Naive thymus-derived CD4-positive, alpha-beta T cell (primary cell): ENCODE measurements around the gene IRAK3. TPM values are rescaled to one million over a fixed set of nuclear protein-coding genes. Genes with fewer than 3 reads are reported as not detected.

Experiments used
- ATAC-seq: fragments of 150-1000 bp; cut with Tn5 transposase; 2 replicates; pipeline ENCODE4 v1.10.0; 2021; ENCODE audit warnings: mild to moderate bottlenecking, moderate library complexity
- CTCF ChIA-PET: fragments of 350-600 bp; sonication (Branson Sonifier 250); formaldehyde crosslinking; loops from one replicate; lab custom pipeline; 2021; ENCODE audit warnings: antibody characterized with exemption; lab: Charles Lee
- POLR2A ChIA-PET: fragments of 350-600 bp; sonication (Branson Sonifier 250); formaldehyde crosslinking; loops from one replicate; lab custom pipeline; 2021; ENCODE audit warnings: antibody characterized with exemption, inconsistent platforms; lab: Charles Lee
- DNase-seq, 9 donors: peaks; one replicate each; pipeline versions ENCODE4 v3.0.0 to v3.0.0-alpha.2; 2020 to 2022; ENCODE audit warnings: mixed read lengths in 1 of 9
- H3K27ac ChIP-seq: one replicate; pipeline ENCODE4 v1.7.0; 2013; ENCODE audit warnings: mild to moderate bottlenecking, low read depth, low read length, moderate library complexity
- H3K27me3 ChIP-seq, 2 donors: one replicate each; pipeline ENCODE4 v1.7.0; 2013; ENCODE audit warnings: low read length in 2 of 2, mild to moderate bottlenecking in 2 of 2, moderate library complexity in 2 of 2; ENCODE audit not compliant: control insufficient read depth in 2 of 2, insufficient read depth in 2 of 2
- H3K36me3 ChIP-seq, 3 experiments: 1 replicate in 2 of 3; 2 replicates in 1 of 3; pipeline ENCODE4 v1.7.0; 2013; ENCODE audit warnings: low read length in 3 of 3, mild to moderate bottlenecking in 3 of 3, moderate library complexity in 1 of 3; ENCODE audit not compliant: insufficient read depth in 3 of 3, control insufficient read depth in 2 of 3
- H3K4me1 ChIP-seq, 2 donors: one replicate each; pipeline ENCODE4 v1.7.0; 2013; ENCODE audit warnings: low read length in 2 of 2, mild to moderate bottlenecking in 2 of 2, moderate library complexity in 1 of 2; ENCODE audit not compliant: control insufficient read depth in 2 of 2, insufficient read depth in 2 of 2
- H3K4me3 ChIP-seq: 2 replicates; pipeline ENCODE4 v1.7.0; 2013; ENCODE audit warnings: mild to moderate bottlenecking, low read length
- H3K9me3 ChIP-seq, 3 experiments: 1 replicate in 2 of 3; 2 replicates in 1 of 3; pipeline ENCODE4 v1.7.0; 2013; ENCODE audit warnings: low read length in 3 of 3; ENCODE audit not compliant: control insufficient read depth in 2 of 3
- H3K27ac Mint-ChIP-seq, 9 donors: one replicate each; pipeline ENCODE4 v1.8.0; 2020 to 2022; ENCODE audit warnings: mixed read lengths in 9 of 9, mild to moderate bottlenecking in 8 of 9, moderate library complexity in 5 of 9, inconsistent platforms in 2 of 9
- H3K27me3 Mint-ChIP-seq, 5 donors: one replicate each; pipeline ENCODE4 v1.8.0; 2021 to 2022; ENCODE audit warnings: mixed read lengths in 5 of 5, mild to moderate bottlenecking in 1 of 5
- H3K36me3 Mint-ChIP-seq, 5 donors: one replicate each; pipeline ENCODE4 v1.8.0; 2020 to 2022; ENCODE audit warnings: mixed read lengths in 5 of 5, mild to moderate bottlenecking in 3 of 5, inconsistent platforms in 1 of 5
- H3K4me1 Mint-ChIP-seq, 7 donors: one replicate each; pipeline ENCODE4 v1.8.0; 2020 to 2022; ENCODE audit warnings: mixed read lengths in 7 of 7, mild to moderate bottlenecking in 3 of 7, inconsistent platforms in 1 of 7
- H3K4me3 Mint-ChIP-seq, 10 donors: one replicate each; pipeline ENCODE4 v1.8.0; 2020 to 2022; ENCODE audit warnings: mild to moderate bottlenecking in 10 of 10, mixed read lengths in 10 of 10, moderate library complexity in 6 of 10, inconsistent platforms in 2 of 10
- H3K9me3 Mint-ChIP-seq, 11 donors: one replicate each; pipeline ENCODE4 v1.8.0; 2020 to 2022; ENCODE audit warnings: mixed read lengths in 11 of 11, mild to moderate bottlenecking in 4 of 11, inconsistent platforms in 1 of 11, moderate library complexity in 1 of 11
- intact Hi-C, 2 donors: fragments of 100-400 bp; cut with micrococcal nuclease; formaldehyde crosslinking; loops; one replicate each; pipeline ENCODE4 v1.15.1; 2023
- polyA plus RNA-seq, 2 donors: library from polyadenylated mRNA; unstranded; fragments of 300-500 nt; fragmentation: Illumina TruSeq; gene quantifications; one replicate each; pipeline ENCODE4 v1.2.3, GENCODE V29; 2021
- total RNA-seq, 6 experiments: library from RNA in 5 of 6; stranded (reverse) in 5 of 6; gene quantifications; 1 replicate in 5 of 6; 2 replicates in 1 of 6; pipeline ENCODE4 v1.2.3 and lab custom pipeline; 2021 to 2026

IRAK3 gene
- total and polyA plus RNA-seq, 7 experiments from 2014 or later = 0.19 to 28.8 (median 1.9) TPM; not detected in 2

GRCh38 chr12:66268562-66268961 lies 79.5 kb downstream of the IRAK3 start:
- DNase-seq (peak in 2 of 9 donors; percentile 4 to 16), ATAC-seq (peak; percentile 74)
- Histone ChIP-seq H3K36me3 (no peaks in the 10 kb centered on the region), H3K4me3 (no peak overlapping the region), H3K27me3 (no peaks in the 10 kb centered on the region), H3K27ac (peak overlapping the region; percentile 34), H3K4me1 (peaks cover 0 to 13% of the 10 kb centered on the region in 2 donors), H3K9me3 (no peaks in the 10 kb centered on the region)
- H3K4me3 Mint-ChIP-seq = no peak overlapping the region
- POLR2A ChIA-PET = no interaction called here
- H3K9me3 Mint-ChIP-seq = no peaks in the 10 kb centered on the region
- H3K4me1 Mint-ChIP-seq = peaks cover 4 to 20% (median 9%) of the 10 kb centered on the region in 7 donors
- CTCF ChIA-PET = interaction anchor here (0.6 to 4.9 kb wide), 5 partner anchors 18 to 139 kb away, joined by 4 to 54 read pairs (median 8); partner anchors contain the start of gene HELB
- peaks cover 0 to under 1% (median 0%) of the 10 kb centered on the region in 5 donors for H3K36me3 Mint-ChIP-seq
- intact Hi-C loops = loop anchor here (2.0 to 5.0 kb wide), 2 partner anchors 121 to 426 kb away; no protein-coding TSS in a partner anchor
- no peak overlapping the region for H3K27ac Mint-ChIP-seq
- peaks cover 0 to 8% (median 0%) of the 10 kb centered on the region in 5 donors for H3K27me3 Mint-ChIP-seq

- Histone ChIP-seq H3K4me1 (peaks cover 0 to 13% of the 10 kb centered on the region in 2 donors), H3K4me3 (no peak overlapping the region), H3K9me3 (no peaks in the 10 kb centered on the region), H3K27ac (no peak overlapping the region), H3K36me3 (no peaks in the 10 kb centered on the region), H3K27me3 (no peaks in the 10 kb centered on the region)
- Mint-ChIP-seq H3K36me3 (peaks cover 0 to 2% (median 0%) of the 10 kb centered on the region in 5 donors), H3K27ac (no peak overlapping the region), H3K4me3 (no peak overlapping the region), H3K4me1 (peaks cover 4 to 22% (median 9%) of the 10 kb centered on the region in 7 donors), H3K9me3 (no peaks in the 10 kb centered on the region), H3K27me3 (peaks cover 0 to 7% (median 0%) of the 10 kb centered on the region in 5 donors)
- ChIA-PET POLR2A (interaction anchor here (0.6 to 1.6 kb wide), 2 partner anchors 10 to 36 kb away, joined by 5 to 7 read pairs; no protein-coding TSS in a partner anchor), CTCF (interaction anchor here (0.6 to 4.9 kb wide), 16 partner anchors 14 to 592 kb away, joined by 3 to 54 read pairs (median 5); partner anchors contain the start of gene HELB)
- ATAC-seq (peak; percentile 20), DNase-seq (no peak)
- intact Hi-C loops = loop anchor here (1.0 to 5.0 kb wide), 6 partner anchors 19 to 592 kb away; partner anchors contain the start of gene HELB (in 1 of the 2)
Measured at GRCh38 chr12:66269142-66269541, 80.1 kb downstream of the IRAK3 start.

- peak overlapping the region in 1 of 9 donors; percentile 55 for H3K27ac Mint-ChIP-seq
- ChIA-PET CTCF (interaction anchor here (0.6 to 4.9 kb wide), 22 partner anchors 9 to 591 kb away, joined by 3 to 54 read pairs (median 5); partner anchors contain the start of gene HELB), POLR2A (interaction anchor here (0.6 to 1.8 kb wide), 10 partner anchors 9 to 139 kb away, joined by 3 to 11 read pairs (median 4); partner anchors contain the start of genes HELB and TMBIM4)
- no peak overlapping the region for H3K4me3 Mint-ChIP-seq
- no peaks in the 10 kb centered on the region for H3K36me3 ChIP-seq
- H3K27me3 Mint-ChIP-seq = no peaks in the 10 kb centered on the region
- H3K9me3 ChIP-seq = no peaks in the 10 kb centered on the region
- peaks cover 0 to 2% (median 0%) of the 10 kb centered on the region in 5 donors for H3K36me3 Mint-ChIP-seq
- no peak overlapping the region for H3K4me3 ChIP-seq
- no peak overlapping the region for H3K27ac ChIP-seq
- ATAC-seq (peak; percentile 72), DNase-seq (peak in 7 of 9 donors; percentile 20 to 62 (median 52))
- no peaks in the 10 kb centered on the region for H3K27me3 ChIP-seq
- peaks cover 6 to 22% (median 9%) of the 10 kb centered on the region in 7 donors for H3K4me1 Mint-ChIP-seq
- H3K4me1 ChIP-seq = peaks cover 0 to 13% of the 10 kb centered on the region in 2 donors
- intact Hi-C loops = loop anchor here (1.0 to 10.0 kb wide), 9 partner anchors 18 to 595 kb away; partner anchors contain the start of gene HELB (in 2 of the 2)
- H3K9me3 Mint-ChIP-seq = no peaks in the 10 kb centered on the region
Measured at GRCh38 chr12:66269757-66270383, 80.9 kb downstream of the IRAK3 start.

GRCh38 chr12:66270613-66271012 lies 81.6 kb downstream of the IRAK3 start:
- intact Hi-C loops = loop anchor here (1.0 to 10.0 kb wide), 4 partner anchors 18 to 594 kb away; partner anchors contain the start of gene HELB (in 1 of the 2)
- Histone ChIP-seq H3K4me1 (peaks cover 0 to 13% of the 10 kb centered on the region in 2 donors), H3K9me3 (no peaks in the 10 kb centered on the region), H3K27me3 (no peaks in the 10 kb centered on the region), H3K36me3 (no peaks in the 10 kb centered on the region), H3K4me3 (no peak overlapping the region), H3K27ac (no peak overlapping the region)
- CTCF ChIA-PET = interaction anchor here (0.6 to 4.9 kb wide), 15 partner anchors 8 to 423 kb away, joined by 3 to 54 read pairs (median 6); partner anchors contain the start of gene HELB
- H3K4me1 Mint-ChIP-seq = peaks cover 6 to 22% (median 9%) of the 10 kb centered on the region in 7 donors
- no peaks in the 10 kb centered on the region for H3K9me3 Mint-ChIP-seq
- DNase-seq = no peak
- H3K27me3 Mint-ChIP-seq = no peaks in the 10 kb centered on the region
- peaks cover 0 to 2% (median 0%) of the 10 kb centered on the region in 5 donors for H3K36me3 Mint-ChIP-seq
- H3K4me3 Mint-ChIP-seq = no peak overlapping the region
- H3K27ac Mint-ChIP-seq = no peak overlapping the region
- POLR2A ChIA-PET = interaction anchor here (1.3 to 1.8 kb wide), 6 partner anchors 8 to 138 kb away, joined by 3 to 11 read pairs (median 6); partner anchors contain the start of genes HELB and TMBIM4
- ATAC-seq = no peak

DNA sequence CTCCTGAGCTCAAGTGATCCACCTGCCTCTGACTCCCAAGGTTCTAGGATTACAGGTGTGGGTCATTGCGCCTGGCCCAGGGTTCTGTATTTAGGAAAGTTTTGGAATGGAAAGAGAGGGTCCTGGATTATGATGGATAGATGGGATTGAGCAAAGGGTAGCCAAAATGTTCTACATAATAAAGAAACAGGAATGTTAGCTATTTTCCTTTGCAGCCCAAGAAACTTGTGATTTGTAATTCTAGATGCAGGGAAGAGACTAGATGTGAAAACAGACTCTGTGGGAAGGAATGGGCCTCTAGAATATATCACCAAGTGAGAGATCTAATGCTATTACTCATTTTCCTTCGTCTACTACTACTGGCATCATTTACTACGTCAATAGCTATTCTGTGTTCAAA lies 83.6 kb downstream of the IRAK3 start:
- Histone ChIP-seq H3K4me1 (peaks cover 0 to 13% of the 10 kb centered on the region in 2 donors), H3K9me3 (no peaks in the 10 kb centered on the region), H3K4me3 (no peak overlapping the region), H3K36me3 (no peaks in the 10 kb centered on the region), H3K27ac (no peak overlapping the region), H3K27me3 (no peaks in the 10 kb centered on the region)
- Mint-ChIP-seq H3K9me3 (no peaks in the 10 kb centered on the region), H3K4me3 (no peak overlapping the region), H3K4me1 (peaks cover 6 to 34% (median 17%) of the 10 kb centered on the region in 7 donors), H3K36me3 (peaks cover 0 to 2% (median 0%) of the 10 kb centered on the region in 5 donors), H3K27me3 (no peaks in the 10 kb centered on the region), H3K27ac (peak overlapping the region in 1 of 9 donors; percentile 54)
- DNase-seq (no peak), ATAC-seq (no peak)
- ChIA-PET POLR2A (interaction anchor here (1.2 kb wide), 1 partner anchor 30 kb away, joined by 4 read pairs; the partner anchor contains the start of gene HELB), CTCF (interaction anchor here (0.7 to 3.3 kb wide), 4 partner anchors 12 to 135 kb away, joined by 3 to 21 read pairs (median 4); no protein-coding TSS in a partner anchor)
- intact Hi-C loops = loop anchor here in 1 of 2 donors (10.0 kb wide), 1 partner anchor 592 kb away; no protein-coding TSS in a partner anchor

GRCh38 chr12:66273147-66273546 lies 84.1 kb downstream of the IRAK3 start:
- H3K9me3 ChIP-seq = no peaks in the 10 kb centered on the region
- Mint-ChIP-seq H3K4me1 (peaks cover 4 to 38% (median 21%) of the 10 kb centered on the region in 7 donors), H3K27ac (peak overlapping the region in 1 of 9 donors; percentile 54), H3K27me3 (no peaks in the 10 kb centered on the region), H3K9me3 (no peaks in the 10 kb centered on the region), H3K36me3 (peaks cover 0 to 2% (median 0%) of the 10 kb centered on the region in 5 donors), H3K4me3 (no peak overlapping the region)
- H3K27ac ChIP-seq = no peak overlapping the region
- CTCF ChIA-PET = interaction anchor here (0.7 to 3.3 kb wide), 6 partner anchors 10 to 135 kb away, joined by 3 to 21 read pairs (median 3); no protein-coding TSS in a partner anchor
- no peaks in the 10 kb centered on the region for H3K36me3 ChIP-seq
- DNase-seq (no peak), ATAC-seq (no peak)
- intact Hi-C loops = loop anchor here in 1 of 2 donors (10.0 kb wide), 1 partner anchor 592 kb away; no protein-coding TSS in a partner anchor
- no peaks in the 10 kb centered on the region for H3K27me3 ChIP-seq
- peaks cover 0 to 13% of the 10 kb centered on the region in 2 donors for H3K4me1 ChIP-seq
- H3K4me3 ChIP-seq = no peak overlapping the region
- POLR2A ChIA-PET = no interaction called here
